IPS DF 19.7 (cell line): ENCODE data around the gene PKNOX2.
A peak's percentile ranks its signal among the peaks of the same experiment; 100 is the strongest.

Source experiments
- DNase-seq: peaks from one replicate; pipeline ENCODE4 v3.0.0-alpha.2; 2013; ENCODE audit warnings: low read depth, low spot score

The PKNOX2 gene, protein sequence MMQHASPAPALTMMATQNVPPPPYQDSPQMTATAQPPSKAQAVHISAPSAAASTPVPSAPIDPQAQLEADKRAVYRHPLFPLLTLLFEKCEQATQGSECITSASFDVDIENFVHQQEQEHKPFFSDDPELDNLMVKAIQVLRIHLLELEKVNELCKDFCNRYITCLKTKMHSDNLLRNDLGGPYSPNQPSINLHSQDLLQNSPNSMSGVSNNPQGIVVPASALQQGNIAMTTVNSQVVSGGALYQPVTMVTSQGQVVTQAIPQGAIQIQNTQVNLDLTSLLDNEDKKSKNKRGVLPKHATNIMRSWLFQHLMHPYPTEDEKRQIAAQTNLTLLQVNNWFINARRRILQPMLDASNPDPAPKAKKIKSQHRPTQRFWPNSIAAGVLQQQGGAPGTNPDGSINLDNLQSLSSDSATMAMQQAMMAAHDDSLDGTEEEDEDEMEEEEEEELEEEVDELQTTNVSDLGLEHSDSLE

DNA sequence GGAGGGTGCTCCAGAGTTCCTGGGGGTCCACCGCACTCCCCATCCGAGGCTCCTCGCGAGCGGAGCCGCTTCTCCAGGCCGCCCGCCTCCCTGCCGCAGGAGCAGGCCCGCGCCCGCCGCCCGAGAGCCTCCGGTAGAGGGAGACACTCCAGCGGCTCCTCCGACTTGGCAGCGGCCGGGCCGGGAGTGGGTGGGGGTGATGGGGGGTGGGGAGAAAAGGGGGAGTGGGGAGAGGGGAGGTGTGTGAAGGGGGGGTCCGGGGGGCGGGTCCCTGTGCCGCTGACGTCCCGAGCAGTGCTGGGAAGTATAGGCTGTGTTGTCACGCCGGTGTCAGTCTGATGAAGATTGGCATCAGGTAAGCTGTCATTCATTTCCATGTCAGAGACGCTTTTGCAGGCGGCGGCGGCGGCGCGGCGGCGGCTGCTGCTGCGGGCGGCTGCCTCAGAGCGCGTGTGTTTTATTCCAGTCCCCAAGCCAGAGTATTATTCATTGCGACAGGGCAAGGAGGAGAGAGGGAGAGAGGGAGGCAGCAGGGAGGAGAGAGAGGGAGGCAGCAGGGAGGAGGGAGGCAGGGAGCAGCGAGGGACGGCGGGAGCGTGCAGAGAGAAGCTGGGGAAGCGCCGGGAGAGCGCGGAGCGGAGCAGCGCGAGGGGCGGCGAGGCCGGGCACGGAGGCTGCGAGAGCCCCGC lies at the start of gene PKNOX2:
Gene PKNOX2 (plus strand): TSS at position 330 of the 689 bp plus-strand sequence. CDS start 186,555 bp downstream, outside the sequence.
- no peak for DNase-seq

DNA sequence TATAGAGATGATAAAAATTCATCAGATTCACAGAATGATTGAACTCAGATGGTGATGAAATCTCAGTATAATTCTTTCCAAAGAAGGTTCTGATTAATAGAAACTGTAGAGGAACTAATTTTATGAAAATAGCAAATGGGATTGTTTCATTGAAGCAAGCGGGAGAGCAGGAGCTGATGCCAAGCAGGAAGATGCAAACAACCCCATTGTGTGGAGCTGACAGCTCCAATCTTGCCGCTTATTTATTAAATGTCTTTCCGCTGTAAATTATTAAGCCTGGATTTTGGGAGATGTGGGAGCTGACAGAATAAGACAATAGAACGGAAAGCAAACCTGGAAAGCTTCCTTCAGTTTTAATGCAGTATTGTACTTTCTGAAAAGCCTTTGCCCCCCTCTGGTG lies 47.1 kb upstream of the PKNOX2 start:
- DNase-seq: no peak

DNA sequence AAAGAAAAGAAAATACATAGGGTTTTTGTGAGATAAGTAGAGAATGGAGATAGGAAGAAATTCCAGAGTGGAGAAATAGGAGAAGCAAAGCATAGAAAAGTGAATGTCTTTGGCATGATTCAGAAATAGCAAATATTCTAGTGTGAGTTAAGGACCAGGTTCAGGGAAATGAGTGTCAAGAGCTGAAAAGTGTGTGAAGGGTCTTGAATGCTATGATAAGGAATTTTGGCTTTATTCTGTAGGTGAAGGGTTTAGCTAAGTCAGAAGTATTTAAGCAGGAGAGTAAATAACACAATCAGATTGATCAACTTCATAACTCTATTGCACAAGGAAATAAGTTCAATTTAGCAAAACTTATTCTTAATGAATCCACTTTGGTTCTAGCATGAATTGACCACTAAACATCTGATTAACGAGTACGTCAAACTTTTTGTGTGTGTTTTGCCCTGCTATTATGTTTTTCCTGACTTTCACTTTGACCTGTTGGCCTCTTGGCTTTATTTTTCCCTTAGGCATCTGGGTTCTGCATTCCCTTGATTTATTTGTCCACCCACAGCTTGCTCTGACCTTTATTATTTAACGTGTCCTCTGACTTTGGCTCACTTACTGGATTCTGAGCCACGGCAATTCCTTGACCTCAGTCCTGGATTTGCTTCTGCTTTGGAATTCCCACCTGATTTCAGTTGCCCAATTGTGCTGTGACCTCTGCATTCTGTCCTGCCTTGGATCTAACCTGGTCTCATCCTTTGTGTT lies 41.2 kb upstream of the PKNOX2 start:
- no peak for DNase-seq

DNA sequence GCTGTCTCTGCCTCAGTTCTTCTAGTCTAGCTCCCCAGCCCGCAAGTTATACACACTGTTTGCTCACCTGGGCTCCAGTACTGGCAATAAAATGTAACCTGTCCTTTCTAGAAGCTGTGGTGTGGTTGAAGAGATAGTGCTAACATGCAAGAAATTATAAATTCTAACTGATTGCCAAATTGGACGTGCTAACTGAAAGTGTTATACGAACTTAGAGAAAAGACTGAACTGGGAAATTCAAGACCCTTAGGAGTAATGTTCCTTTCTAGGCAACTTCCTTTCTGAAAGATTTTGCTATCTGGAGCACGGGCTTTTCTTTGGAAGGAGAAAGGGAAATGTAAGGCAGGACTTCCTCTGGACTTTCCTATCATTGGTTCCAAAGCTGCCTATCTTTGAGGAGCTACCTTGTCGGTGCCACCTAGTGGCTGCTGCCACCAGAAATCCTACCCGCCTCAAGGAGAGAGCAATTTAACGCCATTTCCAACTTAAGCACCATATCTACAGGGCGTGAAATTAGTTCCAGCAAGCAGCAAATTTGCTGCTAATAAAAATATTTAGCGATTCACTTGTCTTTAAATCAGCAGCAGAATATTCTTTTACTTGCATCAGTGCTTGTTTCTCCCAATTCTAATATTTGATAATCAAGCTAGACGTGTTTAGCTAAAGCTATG lies 40.5 kb upstream of the PKNOX2 start:
- DNase-seq: peak; percentile 50

DNA sequence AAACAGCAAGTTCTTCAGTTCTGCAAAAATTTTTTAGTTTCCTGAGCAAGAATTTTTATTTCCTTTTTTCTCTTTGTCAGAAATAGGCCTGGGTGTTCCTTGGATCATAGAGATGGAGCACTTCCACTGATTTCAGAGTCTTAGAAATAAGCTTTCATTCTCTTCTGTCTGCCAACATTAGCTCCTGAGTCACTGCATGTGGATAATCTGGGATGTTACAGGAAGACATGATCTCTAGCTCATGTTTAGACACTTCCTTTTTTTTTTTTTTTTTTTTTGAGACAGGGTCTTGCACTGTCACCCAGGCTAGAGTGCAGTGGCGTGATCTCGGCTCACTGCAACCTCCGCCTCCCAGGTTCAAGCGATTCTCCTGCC lies 39.9 kb upstream of the PKNOX2 start:
- no peak for DNase-seq

DNA sequence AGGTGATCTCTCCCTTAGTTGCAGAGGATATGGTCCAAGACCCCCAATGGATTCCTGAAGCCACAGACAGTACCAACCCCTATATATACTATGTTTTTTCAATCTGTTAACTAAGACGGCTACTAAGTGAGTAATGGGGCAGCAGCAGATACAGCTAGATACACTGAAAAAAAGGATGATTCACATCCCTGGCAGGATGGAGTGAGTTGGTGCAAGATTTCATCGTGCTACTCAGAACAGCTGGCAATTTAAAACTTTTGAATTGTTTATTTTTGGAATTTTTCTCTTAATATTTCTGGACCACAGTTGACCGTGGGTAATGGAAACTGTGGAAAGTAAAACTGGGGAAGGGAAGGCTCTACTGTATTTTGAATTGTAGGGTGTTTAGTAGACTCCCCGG lies 36.1 kb upstream of the PKNOX2 start:
- DNase-seq: no peak

DNA sequence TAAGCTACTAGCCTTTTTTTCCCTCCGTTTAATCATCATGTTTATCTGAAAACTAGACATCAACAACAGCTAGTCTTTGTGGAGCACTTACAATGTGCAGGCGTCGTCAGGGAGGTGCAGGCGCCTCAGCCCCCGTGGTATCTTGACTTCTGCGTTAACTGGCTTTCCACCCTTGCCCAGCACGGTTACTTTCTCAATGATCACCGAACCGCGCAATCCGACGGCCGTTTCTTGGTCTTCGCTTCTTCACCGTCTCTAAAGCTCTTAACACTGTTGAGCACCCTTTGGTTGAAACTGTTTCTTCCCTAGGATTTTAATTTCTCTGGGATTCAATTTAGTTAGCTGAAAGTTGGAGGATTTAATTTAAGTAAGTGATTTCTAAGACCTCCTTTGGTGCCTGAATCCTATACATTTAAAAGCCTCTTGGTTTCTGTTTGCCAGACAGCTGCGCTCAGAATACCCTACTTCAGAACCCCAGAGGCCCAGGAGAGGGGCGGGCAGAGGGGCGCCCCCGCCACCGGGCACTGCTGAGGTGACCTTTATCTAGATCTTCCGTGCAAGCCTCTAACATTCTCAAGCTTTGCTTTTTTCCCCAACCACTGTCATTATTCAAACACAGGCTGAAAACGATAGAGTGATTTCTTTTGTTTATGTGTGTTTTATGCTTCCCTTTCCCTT lies 35.1 kb upstream of the PKNOX2 start:
- no peak for DNase-seq

DNA sequence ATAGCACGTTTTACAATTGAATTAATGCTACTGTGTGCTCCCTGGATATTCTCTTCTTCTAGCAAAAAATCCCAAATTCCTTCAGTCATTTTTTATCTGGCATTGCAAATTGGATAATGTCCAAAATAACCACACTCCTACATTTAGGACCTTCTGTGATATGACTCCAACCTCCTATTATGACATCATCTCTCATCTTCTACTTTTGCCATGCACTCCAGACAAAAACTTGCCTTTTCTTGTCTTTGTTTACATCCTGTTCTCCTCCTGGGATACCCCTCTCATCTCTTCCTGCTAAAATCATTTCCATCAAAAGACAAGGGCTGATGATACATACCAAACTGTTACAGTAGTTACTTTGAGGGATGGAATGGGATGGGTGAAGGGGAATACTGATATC lies 32.5 kb upstream of the PKNOX2 start:
- no peak for DNase-seq

DNA sequence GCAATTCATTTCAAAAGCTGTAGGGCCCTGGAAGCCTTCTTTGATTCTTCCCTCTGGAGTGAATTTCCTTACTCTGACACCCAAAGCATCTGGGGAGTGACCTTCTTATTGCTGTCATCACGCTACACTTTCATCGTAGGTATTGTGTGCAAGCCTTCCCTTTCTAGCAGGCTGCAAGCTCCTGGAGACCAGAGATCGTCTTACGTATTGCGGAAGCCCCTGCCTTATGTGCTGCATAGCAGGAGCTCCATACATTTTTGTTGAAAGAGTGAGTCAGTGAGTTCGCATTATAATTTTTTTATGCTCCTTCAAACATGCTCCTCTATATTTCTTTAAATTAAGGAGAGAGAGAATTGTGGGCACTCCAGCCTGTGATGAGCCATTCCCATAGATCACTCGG lies 32.0 kb upstream of the PKNOX2 start:
- no peak for DNase-seq

DNA sequence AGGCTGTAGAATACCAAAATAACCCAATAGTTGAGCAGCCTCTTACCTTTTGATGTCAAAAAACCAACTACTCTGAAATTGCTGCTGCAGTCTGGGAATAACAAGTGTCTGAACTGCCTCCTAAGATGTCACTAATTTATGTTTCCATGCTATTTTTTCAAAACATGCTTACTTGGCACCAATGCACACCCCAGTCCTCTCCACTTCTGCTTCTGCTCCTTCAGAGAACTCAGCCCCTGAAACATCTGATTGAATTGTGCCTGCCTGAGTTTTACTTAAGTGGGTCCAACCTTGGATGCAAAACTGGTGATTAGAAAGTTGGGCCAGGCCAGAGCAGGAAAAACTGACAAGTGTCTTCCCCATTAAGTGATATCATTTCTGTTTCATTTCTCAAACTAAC lies 28.6 kb upstream of the PKNOX2 start:
- no peak for DNase-seq

DNA sequence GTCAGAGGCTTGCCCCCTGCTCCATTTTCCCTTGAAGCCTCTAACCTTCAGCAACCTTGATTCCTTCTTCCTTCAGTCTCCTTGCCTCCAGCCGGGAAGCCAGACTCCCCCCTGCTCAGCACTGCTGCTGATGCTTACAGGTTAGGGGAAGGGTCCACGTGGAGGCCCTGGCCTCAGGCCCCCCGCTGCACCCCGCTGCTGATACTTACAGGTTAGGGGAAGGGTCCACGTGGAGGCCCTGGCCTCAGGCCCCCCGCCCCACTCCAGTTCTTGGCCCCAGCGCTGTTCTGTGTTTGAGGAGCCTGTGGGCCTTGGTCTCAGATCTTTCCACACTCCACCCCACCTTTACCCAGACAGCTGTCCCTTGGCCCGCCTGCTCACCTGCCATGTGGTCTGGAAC lies 25.6 kb upstream of the PKNOX2 start:
- no peak for DNase-seq

DNA sequence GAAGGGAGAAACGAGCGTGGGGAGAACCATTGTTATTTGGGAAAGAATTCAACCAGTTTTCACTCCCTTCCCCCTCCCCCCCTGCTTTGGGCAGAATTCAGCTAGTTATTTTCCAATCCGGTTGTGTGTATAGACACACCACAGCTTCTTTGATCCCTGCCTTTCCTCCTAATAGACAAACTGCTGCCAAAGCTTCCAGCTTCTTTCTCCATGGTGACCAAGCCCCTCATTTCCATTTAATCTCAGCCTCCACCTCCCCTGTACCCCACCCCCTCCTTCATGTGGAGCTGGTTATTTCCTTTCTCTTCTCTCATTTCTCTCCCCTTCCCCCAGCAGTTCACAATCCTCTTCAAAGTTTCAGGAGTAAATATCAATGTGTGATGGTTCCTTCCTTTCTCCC lies 24.8 kb upstream of the PKNOX2 start:
- no peak for DNase-seq

DNA sequence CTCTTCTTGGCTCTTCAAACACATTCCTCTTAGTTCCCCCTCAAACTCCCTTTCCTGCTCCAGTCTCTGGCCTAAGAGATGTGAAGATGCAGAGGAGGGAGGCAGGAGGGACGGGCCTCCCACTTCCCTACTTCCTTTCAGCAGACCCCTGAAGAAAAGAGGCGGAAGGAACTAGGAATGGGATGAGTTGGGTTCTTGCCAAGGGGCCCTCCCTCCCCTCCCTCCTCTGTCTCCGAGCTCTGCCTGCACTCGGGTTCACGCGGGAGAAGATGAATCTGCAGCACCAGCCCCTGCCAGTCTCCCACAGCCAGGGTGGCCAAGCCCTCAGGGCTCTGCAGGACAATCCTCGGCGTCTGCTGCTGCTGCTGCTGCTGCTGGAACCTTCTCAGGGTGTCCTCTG lies 24.3 kb upstream of the PKNOX2 start:
- DNase-seq: no peak

DNA sequence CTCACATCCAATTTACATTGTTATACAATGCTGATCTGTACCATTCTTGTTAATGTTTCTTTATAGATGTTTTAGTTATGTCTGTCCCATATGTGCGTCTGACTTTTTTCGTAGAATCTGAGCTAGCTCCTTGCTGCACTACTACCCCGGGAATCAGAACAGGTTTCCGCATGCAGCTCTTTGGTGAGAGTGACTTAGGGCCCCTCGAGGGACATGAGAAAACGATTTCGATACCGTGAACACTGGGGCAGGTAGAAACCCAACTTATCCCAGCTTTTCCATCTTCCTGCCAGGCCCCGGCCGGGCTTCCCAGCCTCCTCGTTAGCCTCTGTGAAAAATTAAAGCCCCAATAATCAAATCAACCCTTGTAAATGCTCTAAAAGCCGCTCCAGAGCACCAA lies 23.4 kb upstream of the PKNOX2 start:
- no peak for DNase-seq

DNA sequence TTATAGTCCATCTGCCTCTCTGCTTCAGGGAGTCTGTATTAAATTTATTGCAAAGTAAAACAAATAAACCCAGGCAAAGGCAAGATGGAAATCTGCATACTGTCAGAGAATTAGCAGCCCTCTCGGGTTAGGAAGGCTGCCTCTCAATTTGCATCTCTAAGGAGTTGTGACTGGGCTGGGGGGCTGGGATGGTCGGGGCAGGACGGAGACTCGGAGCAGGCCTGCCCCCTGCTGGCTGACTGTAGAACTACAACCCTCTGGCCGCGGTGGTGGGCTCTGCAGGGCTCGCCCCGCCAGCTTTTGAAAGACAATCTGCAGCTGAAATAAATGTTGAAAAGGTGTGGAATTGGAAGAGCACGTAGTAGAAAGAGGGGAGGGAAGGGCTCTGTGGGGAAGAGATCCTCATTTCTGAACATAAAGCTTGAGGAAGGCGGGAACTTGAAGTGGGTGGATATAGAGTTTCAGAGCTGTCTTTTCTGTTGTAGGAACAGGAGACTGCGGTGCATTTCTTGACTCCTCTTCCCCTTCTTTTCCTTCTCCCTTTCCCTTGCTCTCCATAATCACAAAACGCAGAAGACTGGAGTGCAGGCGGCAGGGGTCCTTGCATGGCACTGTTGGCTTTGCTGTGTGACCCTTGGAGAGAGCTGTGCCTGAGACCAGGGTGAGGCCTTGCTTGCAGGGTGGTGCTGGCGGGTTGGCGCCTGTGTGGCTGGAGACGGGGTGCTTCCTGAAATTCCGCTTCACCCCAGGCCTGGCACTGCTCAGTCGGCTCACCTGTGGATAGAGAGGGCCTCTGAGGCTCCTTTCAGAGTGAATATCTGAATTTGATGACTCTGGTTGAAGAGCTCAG lies 22.6 kb upstream of the PKNOX2 start:
- peak; percentile 64 for DNase-seq

DNA sequence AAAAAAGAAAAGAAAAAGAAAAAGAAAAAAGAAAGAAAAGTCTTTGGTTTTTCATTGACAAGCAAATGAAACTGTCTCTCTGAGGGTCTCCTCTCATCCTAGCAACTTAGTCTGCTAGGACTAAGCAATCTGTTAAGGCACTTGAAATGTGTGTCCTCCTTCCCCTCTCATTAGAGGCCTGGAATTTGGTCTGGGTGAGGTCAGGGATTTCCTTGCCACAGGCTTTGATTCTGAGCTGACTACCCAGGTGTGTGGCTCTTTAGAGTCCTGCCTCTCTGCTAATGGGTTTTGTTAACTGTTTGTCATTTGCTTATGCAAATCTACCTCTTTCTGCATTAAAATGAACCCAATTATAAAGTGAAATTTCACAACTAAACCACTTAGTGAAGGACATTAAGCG lies 18.3 kb upstream of the PKNOX2 start:
- DNase-seq: no peak

DNA sequence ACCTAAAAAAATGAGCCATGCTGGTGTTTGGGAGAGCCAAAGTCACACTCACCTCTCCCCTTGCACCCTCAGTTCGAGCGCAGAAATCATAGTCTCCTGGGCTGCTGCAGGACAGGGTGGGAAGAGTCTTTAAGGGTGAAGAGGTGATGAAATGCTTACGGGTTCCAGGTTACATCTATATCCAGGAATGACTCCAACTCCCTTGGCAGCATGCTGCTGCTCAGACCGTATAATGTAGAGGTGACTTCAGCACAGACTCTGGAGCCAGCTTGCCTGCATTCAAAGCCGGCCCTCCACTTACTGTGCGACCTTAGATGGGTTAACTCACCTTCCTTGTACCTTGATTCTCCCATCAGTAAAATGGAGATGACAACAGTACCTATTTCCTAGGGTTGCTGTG lies 17.3 kb upstream of the PKNOX2 start:
- DNase-seq: no peak

DNA sequence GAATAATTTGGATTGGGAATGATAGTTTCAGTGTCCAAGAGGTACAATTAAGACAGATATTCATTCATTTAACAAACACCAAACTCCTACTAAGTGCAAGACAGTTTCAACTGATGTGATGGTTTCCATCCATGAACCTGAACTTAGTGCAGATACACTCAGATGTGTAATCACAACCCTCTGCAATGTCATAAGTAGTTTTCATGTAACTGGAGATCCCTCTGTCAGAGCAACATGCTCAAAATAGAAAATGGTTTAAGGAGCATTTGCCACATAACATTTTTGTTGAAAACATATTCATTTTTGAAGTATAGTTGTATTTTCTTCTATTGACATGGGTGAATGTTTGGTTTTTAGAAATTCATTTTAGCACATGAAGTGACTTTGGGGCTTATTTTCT lies 16.5 kb upstream of the PKNOX2 start:
- no peak for DNase-seq

DNA sequence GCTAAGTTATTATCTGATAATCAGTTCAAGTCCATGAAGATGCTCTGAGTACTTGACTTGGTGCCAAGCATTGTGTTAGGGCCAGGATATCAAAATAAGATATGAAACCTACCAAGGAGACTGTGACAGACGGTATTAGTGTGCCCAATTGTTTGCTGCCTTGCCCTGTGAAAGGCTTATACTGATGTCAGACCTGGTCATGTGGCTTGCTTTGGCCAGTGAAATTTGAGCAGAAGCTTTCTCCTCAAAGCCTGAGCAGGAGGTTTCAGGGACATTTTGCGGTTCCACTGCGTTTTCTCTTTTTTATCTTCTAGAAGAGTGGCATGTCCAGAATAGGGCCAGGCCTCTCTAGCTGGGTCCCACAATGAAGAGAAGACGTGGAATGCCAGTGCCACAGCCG lies 15.8 kb upstream of the PKNOX2 start:
- no peak for DNase-seq

DNA sequence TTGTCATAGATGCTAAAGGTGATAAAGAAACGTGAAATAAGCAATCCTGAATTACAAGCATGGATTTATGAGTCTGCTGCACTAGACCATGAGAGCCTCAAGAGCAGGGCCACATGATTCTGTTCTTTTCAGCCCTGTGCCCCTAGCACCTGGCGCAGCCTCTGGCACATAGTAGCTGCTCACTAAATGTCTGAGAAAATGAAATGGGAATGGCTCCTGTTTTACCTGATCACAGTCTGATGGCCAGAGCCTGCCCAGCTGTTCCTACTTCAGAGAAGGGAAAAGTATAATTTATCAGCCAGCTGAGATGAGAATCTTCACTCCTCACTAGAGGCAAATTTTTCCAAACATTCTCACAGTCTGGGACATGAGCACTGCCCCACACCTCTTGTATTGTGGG lies 10.7 kb upstream of the PKNOX2 start:
- no peak for DNase-seq
